ENCODE data around the gene DCDC2.
A peak's percentile ranks its signal among the peaks of the same experiment; 100 is the strongest.
"Not testable (repeated sequence)": the region's sequence is repeated elsewhere in the genome, so short reads cannot be mapped to it uniquely, and the experiment has no call there.

DCDC2 gene

DNA sequence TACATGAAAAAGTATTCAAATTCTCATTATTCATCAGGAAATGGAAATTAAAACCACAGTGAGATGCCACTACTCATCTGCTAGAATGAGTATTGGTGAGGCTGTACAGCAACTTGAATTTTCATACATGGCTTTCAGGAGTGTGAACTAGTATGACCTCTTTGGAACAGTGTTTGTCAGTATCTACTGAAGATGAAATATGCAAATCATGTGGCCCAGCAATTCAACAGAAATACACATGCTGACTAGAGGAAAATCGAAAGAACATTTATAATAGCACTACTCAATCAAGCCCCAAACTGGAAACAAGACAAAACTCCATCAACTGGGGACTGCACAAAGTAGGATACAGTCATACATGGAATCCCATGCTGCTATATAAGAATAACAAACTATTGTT lies 102.2 kb downstream of the DCDC2 start:
- DNase-seq (ENCODE audit: low read depth): no peak
- TF ChIP-seq, protein P1, sequence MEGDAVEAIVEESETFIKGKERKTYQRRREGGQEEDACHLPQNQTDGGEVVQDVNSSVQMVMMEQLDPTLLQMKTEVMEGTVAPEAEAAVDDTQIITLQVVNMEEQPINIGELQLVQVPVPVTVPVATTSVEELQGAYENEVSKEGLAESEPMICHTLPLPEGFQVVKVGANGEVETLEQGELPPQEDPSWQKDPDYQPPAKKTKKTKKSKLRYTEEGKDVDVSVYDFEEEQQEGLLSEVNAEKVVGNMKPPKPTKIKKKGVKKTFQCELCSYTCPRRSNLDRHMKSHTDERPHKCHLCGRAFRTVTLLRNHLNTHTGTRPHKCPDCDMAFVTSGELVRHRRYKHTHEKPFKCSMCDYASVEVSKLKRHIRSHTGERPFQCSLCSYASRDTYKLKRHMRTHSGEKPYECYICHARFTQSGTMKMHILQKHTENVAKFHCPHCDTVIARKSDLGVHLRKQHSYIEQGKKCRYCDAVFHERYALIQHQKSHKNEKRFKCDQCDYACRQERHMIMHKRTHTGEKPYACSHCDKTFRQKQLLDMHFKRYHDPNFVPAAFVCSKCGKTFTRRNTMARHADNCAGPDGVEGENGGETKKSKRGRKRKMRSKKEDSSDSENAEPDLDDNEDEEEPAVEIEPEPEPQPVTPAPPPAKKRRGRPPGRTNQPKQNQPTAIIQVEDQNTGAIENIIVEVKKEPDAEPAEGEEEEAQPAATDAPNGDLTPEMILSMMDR (conservative IDR thresholded peaks at IDR 0.05; ENCODE audit: low read depth, low read length): no peak
- no peak overlapping the region for H3K4me3 ChIP-seq (ENCODE audit: low read length)

DNA sequence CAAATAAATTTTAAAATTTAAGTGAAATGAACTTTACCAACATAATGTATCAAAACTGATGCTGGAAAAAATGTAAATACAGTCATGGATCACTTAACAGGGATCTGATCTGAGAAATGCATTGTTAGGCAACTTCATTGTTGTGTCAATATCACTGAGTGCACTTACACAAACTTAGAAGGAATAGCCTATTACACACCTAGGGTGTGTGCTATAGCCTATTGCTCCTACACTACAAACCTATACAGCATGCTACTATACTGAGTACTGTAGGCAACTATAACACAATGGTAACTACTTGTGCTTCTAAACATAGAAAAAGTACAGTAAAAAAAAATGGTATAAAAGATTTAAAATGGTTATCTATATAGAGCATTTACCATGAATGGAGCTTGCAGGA lies 104.5 kb downstream of the DCDC2 start:
- no peak for DNase-seq (ENCODE audit: low read depth)
- TF ChIP-seq, protein P1 (conservative IDR thresholded peaks at IDR 0.05; ENCODE audit: low read depth, low read length): no peak
- H3K4me3 ChIP-seq (ENCODE audit: low read length): no peak overlapping the region

DNA sequence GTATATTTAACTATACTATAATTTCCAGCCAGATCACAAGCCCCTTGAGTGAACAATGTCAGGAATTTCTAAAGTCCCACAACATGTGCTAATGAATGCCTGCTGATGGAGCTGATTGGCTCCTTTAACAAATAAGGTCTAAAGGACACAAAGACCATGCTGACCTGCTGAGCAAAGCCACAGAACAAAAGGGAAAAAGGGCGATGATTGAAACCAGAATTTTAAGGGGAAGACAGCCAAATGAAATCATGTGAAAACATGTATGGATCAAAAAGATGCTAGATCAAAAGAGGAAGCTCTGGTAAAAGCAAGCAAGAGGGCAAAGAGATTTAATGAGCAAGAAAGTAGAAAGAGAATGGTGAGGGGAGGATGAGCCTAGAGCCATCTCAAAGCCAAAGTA lies 105.6 kb downstream of the DCDC2 start:
- no peak overlapping the region for H3K4me3 ChIP-seq (ENCODE audit: low read length)
- DNase-seq (ENCODE audit: low read depth): peak; percentile 38
- TF ChIP-seq, protein P1 (conservative IDR thresholded peaks at IDR 0.05; ENCODE audit: low read depth, low read length): no peak

DNA sequence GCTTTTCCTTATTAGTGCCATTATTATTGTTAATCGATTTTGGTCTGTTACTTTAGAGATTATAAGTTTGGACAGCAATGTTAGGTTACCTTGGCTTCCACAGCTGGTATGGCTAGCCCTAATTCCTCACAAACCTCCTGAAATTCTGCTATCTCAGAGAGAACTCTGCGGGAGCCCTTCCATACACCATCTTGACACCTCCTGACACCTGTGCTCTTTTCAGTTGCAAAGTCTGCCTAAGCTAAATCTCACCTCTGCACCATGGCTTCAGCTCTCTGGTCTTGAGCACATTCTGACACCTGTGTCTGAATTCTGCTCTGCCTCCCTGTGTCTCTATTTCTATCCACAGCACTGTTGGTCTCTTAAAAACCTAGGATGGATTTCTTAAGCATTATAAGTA lies 106.5 kb downstream of the DCDC2 start:
- TF ChIP-seq, protein P1 (conservative IDR thresholded peaks at IDR 0.05; ENCODE audit: low read depth, low read length): no peak
- H3K4me3 ChIP-seq (ENCODE audit: low read length): no peak overlapping the region
- no peak for DNase-seq (ENCODE audit: low read depth)

DNA sequence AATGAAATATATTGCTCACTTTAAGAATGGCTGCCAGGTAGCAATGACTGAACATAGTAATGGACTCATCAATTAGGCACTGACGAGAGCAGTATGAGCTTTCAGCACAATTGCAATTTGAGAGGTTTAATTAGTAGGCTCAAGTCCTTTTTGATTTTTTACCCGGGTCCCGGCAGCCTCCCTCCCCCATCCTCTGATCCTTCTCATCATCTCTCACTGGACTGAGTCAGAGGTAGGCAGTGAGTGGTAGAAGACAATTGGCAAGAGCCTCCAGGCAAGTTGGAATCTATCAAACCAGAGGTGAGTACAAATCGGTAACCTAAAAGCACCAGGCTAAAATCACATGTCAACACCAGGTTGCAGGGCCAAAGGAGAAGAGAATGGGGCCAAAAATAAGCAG lies 107.9 kb downstream of the DCDC2 start:
- no peak for DNase-seq (ENCODE audit: low read depth)
- TF ChIP-seq, protein P1 (conservative IDR thresholded peaks at IDR 0.05; ENCODE audit: low read depth, low read length): no peak
- H3K4me3 ChIP-seq (ENCODE audit: low read length): no peak overlapping the region

DNA sequence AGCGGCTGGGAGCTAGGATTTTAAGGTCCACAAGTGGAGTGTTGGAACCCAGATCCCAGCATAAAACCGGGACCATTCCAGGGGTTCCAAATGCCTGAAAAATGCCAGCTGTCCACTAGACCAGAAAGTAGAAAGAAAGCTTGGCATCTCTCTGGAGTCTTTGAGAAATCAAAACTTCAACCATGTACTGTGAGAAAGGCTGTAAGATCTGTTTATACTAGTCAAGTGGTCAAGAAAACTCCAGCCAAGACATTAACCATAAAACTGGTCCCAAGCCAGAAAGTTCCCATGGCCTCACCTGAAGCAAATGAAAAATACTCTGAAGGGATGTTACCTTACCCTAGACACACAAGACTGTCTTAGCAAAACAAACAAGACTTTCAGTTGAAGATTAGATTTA lies 112.6 kb downstream of the DCDC2 start:
- H3K4me3 ChIP-seq (ENCODE audit: low read length): no peak overlapping the region
- no peak for DNase-seq (ENCODE audit: low read depth)
- TF ChIP-seq, protein P1 (conservative IDR thresholded peaks at IDR 0.05; ENCODE audit: low read depth, low read length): no peak

DNA sequence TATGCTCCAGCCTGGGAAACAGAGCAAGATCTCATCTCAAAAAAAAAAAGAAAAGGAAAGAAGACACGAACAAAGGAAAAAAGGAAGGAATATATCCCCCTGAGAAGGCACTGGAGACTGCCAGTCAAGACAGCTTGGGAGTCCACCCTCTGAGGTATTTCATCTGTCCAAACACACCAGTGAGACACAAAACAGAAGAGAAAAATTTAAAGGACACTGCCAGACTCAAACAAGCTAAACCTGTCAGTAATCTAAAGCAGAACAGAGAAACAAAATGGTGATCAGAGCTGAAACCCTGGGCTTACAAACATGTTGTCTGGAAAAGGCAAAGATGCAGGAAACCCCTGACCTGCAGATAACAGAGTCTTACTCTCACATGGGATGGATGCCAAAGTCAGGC lies 114.9 kb downstream of the DCDC2 start:
- H3K4me3 ChIP-seq (ENCODE audit: low read length): no peak overlapping the region
- DNase-seq (ENCODE audit: low read depth): no peak
- TF ChIP-seq, protein P1 (conservative IDR thresholded peaks at IDR 0.05; ENCODE audit: low read depth, low read length): no peak

DNA sequence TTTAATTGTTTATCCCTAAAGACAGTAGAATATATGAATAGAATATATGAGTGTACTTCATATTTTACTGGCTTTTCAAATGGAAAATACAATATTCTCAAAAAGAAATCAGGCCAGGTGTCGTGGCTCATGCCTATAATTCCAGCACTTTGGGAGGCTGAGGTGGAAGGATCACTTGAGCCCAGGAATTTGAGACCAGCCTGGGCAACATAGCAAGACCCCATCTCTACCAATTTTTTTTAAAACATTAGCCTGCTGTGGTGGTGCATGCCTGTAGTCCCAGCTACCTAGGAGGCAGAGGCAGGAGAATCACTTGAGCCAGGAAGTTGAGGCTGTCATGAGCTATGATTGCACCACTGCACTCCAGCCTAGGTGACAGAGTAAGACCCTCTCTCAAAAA lies 116.1 kb downstream of the DCDC2 start:
- not testable (repeated sequence) for H3K4me3 ChIP-seq (ENCODE audit: low read length); DNase-seq (ENCODE audit: low read depth)
